HT1080 (cell line): ENCODE results near the gene RBPJL. TPM values are rescaled to one million over a fixed set of nuclear protein-coding genes. Genes with fewer than 3 reads are reported as not detected.

Experiments used
- DNase-seq: peaks from one replicate; pipeline ENCODE4 v3.0.0-alpha.2; 2015; ENCODE audit warnings: low read depth
- total RNA-seq: library from RNA; depleted of rRNA; stranded (reverse); fragments of >200 nt; shearing (Covaris generic); gene quantifications from 2 replicates; pipeline ENCODE4 v1.2.3, GENCODE V29; 2014

The RBPJL gene
- total RNA-seq, 1 experiment from 2014 or later, result not detected

DNA sequence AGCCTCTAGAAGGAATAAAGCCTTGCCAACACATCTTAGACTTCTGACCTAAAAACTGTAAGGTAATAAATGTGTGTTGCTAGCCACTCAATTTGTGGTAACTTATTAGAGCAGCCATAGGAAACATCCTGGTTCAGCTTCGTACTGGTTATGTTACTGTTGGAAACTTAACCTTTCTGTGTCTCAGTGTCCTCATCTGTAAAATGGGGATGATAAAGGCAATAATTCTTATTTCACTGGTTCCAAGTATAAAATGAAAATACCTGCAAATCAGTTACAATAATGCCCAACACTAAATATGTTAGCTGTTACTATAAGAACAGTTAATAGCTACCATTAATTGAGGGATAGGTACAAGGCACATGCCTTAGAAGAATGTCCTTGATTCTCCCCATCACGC is 14.3 kb upstream of the RBPJL start:
- no peak for DNase-seq

DNA sequence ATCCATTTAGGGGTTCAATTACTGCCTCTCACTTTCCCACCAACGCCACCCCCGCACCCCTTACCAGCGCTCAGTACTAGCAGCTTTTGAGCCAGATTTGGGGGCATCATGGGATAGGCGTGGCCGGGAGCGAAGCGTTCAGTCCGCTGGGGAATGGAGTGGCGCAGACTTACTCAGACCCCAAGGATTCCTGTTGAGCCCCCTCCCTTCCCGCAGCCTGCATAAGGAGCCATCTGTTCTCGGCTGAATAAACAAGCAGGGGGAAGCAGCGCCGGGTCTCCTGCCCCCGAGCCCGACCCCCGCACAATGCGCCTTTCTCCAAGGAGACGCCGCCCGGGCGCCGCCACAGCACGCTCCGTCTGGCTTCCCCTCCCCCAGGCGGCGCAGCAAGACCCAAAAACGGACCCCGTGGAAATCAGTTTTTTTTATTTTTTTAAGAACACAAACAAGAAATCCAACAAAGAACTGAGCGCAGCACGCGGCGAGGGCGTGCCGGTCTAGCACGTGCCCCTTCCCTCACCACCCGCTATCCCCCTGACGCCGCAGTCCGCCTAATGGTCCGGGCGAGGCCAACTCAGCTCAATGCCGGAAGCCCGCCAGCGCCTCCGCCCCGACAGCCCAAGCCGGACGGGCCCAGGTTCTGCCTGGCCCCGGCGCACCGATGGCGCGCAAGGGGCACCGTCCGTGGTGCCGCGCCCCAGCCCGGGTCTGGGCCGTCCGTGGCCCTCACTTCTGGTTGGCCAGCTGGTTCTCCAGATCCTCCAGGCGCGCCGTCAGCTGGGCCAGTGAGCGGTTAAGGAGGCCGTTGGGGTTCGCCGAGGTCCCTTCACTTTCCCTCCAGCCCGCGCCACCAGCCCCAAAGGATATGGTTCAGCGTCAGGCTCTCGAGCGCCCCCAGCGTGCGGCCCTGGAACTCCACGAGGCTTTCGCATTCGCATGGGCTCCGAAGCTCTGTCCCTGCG is 13.3 kb upstream of the RBPJL start:
- DNase-seq, result no peak

DNA sequence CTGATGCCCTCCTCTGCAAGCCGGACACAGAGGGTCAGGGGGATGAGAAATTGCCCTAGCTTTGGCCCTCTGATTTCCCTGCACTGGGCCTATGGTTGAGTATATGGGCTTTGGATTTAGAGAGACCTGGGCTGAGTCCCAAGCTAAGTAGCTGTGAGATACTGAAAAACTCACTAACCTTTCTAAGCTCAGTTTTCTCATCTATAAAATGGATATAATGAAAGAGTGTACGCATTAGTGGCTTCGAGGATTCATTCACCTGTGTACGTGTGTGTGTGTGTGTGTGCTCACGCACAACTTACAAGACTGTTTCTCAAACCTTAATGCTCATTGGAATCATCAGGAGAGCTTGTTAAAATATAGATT is 12.7 kb upstream of the RBPJL start:
- no peak for DNase-seq

DNA sequence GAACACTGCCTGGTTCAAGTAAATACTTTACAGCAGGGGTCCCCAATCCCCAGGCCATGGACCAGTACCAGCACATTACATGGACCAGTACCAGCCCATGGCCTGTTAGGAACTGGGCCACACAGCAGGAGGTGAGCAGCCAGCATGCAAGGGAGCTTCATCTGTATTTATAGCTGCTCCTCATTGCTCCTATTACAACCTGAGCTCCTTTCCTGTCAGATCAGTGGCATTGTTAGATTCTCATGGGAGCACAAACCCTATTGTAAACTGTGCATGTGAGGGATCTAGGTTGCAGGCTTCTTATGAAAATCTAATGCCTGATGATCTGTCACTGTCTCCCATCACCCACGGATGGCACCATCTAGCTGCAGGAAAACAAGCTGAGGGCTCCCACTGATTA is 12.0 kb upstream of the RBPJL start:
- DNase-seq, result no peak

DNA sequence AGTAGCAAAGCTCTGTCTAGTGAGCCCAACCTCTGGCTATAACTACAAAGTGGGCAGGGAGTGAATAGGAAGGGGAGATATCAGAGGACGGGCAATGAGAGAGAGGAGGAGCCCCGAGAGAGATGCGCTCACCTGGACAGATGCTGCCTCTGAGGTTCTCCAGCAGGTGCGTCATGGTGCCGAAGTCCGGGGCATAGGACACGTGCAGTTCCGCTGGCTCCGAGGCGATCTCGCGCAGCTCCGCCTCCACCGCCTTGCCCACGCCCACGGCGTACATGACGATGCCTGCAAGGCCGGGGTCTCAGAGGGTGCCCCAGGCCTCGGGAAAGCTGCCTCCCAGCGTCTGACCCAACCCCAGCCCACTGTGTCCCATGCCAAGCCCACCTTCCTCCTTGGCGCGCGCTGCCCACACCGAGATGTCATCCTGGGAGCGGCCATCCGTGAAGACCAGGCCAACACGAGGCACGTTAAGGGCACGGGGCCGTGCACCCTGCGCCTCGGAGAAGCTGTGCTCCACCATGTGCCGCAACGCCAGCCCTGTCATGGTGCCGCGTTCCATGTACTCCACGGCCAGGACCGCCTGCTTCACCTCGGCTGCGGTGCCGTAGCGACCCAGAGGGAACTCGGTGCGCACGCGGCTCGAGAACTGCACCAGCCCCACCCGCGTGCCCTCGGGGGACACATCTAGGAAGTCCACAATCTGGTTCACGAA is 8.7 kb upstream of the RBPJL start:
- no peak for DNase-seq

DNA sequence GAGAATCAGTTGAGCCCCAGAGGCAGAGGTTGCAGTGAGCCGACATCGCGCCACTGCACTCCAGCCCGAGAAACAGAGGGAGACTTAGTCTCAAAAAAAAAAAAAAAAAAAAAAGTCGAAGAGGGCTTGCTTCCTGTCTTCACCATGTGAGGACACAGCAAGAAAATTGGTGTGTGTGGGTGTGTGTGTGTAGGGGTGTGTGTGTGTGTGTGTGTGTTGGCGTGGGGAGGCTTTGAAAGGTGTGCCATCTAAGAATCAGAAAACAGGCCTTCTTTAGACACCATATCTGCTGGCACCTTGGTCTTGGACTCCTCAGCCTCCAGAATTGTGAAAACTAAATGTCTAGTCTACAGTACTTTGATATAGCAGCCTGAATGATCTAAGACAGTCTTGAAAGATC is 6.9 kb upstream of the RBPJL start:
- DNase-seq, result no peak

DNA sequence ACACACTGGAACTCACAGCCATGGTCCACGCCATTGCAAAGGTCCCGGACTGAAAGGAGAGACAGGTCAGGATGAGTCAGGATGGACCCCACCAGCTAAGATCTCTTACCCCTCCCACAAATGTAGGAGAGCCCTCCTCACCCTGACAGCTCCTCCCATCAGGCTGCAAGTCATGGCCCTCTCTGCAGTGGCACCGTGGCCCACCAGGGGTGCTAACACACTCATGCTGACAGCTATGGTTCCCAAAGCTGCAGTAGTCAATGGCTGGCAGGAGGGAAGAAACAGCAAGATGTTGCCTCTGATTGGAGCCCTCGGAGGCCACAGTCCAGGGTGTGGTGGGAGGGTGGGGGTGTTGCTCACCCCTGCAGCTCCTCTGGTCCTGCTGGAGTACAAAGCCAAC is 5.7 kb upstream of the RBPJL start:
- peak; percentile 65 for DNase-seq

DNA sequence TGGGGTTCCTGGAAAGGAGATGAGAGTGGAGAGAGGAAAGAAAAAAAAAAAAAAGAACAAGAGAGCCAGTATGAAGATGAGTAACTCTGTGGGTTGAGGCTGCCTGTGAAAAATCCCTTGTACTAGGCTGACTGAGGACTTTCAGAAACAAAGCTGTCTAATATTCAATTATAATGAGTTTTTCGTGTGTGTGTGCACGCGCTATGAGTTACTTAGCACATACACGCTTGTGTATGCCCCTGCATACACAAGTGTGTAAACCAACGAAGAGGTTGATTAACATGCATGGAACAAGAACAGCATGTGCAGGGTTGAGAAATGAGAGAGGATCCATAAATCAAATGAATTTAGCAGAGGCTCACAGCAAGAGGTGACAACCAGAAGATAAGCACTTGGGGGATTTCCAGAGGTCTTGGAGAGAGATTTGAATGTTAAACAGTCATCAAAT is 4.8 kb upstream of the RBPJL start:
- no peak for DNase-seq

DNA sequence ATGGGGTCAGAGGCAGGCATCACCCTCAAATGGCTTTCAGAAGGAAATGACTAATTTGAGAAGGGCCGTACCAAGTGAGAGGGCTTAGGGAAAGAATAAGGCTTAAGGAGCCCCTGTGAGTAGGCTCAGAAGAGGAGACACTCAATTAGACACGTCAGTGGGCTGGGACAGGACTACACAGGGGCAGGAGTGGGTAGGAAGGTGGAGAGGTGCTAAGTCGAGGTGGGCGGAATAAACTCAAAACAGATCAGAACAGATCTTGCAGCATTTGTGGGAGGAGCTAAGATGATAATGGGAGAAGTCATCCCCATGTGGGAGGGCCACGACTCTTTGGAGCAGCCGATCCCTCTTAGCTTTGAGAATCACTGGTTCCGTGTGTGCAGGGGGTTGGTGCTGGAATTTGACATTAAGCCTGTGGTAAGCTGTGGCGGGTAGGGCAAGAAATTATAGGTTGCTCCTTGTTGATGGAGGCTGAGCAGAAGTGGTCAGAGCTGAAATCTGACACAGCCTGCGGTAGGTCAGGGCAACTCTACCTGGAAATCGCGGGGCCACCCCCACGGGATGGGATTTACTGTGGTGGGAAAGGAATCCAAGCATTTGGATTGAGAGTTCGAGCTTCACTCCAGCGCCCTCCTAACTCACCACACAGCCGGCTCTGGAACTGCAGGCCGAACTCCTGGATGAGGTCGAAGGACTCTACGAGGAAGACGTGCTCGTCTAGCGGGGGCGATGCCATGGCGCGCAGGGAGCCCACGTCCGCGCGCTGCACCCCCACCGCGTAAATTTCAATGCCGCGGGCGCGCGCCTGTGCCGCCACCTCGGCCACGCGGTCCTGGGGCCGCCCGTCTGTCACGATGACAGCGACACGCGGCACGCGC is 2.8 kb upstream of the RBPJL start:
- DNase-seq, result peak; percentile 64

DNA sequence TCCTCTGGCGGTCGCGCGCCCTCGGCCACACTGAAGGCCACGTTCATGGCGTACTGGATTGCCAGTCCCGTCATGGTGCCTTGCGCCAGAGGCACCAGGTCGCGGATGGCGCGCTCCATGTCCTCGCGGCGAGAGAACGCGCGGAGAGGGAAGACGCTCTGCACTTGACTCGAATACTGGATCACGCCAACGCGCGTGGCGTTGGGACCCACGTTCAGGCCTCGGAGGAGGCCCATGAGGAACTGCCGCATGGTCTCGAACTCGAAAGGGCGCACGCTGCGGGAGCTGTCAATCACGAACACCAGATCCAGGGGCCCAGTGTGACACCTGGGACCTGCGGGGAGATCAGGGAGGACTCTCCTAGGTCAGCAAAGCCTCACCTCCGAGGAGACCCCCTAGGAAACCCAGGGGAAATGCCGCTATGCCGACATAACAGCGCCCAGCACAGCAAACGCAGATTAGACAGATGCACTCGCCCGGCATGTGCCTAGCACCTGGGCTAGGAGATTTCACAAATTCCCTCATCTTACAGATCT is 2.1 kb upstream of the RBPJL start:
- DNase-seq, result no peak

DNA sequence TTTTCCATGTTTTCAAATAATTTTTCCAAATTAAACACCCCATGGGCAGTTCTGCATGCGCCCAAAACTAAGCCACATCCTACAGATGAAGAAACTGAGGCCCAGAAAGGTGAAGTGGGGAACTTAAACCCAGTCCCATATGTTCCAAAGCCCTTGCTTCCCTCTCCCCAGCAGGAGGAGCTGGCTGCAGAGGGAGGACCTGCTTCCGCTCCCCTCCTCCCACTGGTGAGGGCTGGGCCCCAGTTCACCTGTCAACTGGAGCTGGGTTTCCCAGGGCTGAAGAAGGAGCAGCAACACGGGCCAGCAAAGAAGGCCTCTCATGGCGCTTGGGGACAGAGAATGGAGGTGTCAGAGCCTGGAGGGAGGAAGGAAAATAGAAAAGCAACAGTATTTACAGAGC is 1.4 kb upstream of the RBPJL start:
- no peak for DNase-seq

DNA sequence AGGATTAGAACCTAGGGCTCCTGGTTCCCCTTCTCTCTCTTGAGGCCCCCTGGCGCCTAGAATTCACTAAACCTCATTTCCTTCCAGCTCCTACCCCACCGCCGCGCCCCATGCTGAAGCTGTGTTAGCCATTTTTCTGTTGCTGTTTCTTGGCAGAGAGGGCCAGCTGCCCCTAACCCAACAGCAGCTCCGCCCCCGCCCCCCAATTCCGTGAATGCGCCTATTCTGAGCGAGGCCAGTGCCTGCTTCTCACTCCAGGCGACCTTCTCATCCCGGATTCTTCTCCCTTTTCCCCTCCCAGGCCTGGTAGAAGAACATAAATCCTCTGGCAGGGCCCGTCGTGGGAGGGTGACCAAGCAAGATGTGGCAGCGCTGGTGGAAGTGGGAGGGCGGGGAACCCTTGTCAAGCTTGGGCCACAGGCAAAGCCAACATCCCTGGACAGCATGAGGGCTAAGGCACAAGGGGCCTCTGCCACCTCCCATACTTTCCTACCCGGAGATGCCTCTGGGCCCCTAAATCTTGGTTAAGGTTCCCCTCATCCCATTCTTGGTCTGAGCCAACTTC is 518 bp downstream of the RBPJL start:
- DNase-seq, result no peak

DNA sequence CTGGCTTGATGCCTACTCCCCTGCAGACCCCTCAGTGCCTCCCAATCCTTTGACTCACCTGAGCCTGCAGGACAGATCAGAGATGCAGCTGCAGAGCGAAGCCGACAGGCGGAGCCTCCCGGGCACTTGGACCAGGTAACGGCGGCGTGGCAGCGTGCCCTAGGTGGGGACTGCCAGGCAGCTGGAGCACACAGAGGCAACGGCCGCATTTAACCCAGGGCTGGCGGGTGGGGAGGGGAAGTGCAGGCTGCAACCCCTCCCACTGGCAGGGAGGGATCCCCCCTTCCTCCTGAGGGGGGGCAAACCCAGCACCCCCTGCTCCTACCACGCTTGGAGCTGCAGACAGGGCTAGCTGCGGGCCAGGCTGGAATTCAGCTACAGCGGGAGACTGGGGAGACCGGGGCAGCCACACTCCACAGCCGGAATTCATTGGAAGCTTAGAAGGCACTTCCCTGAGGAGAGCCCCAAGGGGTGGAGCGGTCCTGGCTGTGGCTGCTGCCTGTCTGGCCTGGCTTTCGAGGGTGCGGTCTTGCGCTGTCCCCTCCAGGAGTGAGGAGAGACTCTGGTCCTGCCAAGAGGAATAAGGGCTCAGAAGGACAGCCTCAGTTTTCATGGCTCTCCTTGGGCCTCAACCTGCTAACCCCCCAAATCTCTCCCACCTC is 1.6 kb downstream of the RBPJL start, which contains the start of gene MATN4:
Gene MATN4 (minus strand): TSS at position 183 of the 662 bp plus-strand sequence. CDS start 2,717 bp downstream, outside the sequence.
- DNase-seq, result no peak

DNA sequence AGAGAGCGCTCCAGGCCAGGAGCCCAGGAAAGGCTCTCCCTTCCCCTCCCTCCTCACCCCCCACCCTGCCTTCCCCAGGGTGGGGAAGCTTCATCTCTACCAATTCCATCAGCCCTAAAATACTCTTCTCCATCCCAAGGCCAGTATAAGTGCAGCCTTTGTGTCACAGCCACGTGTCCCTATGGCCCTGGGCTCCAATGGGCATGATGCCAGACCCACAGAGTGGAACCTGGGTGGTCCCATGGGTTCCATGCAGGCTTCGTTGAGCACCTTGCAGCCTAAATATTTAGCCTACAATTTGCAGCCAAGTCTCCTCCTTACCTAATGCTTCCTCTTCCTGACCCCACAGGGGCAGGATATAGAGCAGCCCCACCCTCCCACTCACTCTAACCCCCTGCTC is 2.4 kb downstream of the RBPJL start:
- no peak for DNase-seq

DNA sequence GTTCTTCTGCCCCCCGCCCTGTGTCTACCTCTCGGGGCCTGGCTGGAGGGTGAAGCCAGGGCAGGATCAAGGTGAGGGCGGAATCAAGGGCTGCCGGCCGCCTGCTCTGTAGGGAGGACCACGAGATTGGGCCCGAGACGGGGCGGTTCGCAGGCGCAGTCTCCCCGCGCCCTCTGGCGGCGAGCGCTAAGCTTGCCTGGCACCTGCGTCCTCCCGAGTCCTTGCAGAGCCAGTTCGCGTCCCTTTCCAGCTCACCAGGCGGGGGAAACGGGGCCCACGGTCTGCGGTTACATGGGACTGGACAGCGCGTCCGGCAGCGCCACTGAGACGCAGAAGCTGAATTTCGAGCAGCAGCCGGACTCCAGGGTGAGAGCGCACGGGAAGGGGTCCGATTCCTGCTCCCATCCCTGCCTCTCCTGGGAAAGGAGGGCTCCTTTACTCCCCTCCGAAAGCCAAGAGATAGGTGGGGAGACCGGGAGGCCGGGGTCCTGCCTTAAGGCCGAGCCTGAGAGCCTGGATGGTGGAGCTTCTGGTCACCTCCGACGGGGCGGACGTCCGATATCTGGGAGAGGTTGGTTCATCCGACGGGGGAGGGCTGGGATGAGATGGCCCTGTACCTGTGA is 5.1 kb downstream of the RBPJL start:
- DNase-seq, result no peak

DNA sequence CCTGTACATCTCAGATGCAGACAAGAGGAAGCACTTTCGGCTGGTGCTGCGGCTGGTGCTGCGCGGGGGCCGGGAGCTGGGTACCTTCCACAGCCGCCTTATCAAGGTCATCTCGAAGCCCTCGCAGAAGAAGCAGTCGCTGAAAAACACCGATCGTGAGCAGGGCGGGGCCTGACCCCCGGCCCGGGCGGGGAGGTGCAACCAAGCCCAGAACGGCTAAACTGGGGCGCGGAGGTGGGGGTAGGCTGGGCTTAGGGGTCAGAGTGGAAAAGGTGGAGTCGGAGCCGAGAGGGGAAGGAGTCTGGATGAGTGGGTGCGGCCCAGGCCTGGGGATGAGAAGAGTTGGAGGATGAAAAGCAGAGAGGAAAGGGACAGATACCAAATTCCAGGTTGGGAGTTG is 5.6 kb downstream of the RBPJL start:
- DNase-seq, result no peak

DNA sequence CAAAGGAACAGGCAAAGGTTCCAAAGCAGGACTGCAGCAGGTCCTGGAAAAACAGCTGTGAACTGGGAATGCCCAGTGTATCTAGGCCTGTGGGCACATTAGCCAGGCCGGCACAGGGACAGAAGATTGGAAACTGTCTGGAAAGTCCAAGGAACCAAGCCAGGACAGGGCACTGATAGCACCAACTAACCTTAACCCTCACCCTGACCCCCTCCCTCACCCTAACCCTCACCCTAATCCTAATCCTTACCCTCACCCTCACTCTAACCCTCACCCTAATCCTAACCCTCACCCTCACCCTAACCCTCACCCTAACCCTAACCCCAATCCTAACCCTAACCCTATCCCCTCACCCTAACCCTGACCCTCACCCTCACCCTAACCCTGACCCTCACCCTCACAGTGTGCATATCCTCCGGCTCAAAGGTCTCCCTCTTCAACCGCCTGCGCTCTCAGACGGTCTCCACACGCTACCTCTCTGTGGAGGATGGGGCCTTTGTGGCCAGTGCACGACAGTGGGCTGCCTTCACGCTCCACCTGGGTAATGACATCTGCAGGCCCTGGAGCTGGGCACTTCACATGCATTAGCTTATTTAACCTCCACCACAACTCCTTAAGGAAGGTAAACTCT is 6.5 kb downstream of the RBPJL start:
- no peak for DNase-seq

DNA sequence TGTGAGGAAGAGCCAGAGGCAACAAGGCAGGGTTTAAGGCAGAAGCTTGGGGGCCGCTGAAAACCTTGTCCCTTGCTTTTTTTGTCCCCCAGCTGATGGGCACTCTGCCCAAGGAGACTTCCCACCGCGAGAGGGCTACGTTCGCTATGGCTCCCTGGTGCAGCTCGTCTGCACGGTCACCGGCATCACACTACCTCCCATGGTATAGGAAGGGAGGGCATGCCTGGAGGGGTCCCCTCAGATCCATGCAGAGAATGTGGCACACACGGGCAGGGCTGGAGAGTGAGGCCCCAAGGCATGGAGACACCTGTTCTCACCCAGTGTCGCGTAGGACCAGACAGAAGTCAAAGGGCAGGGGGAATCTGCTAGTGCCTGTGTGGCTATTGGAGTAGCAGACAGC is 7.3 kb downstream of the RBPJL start:
- no peak for DNase-seq

DNA sequence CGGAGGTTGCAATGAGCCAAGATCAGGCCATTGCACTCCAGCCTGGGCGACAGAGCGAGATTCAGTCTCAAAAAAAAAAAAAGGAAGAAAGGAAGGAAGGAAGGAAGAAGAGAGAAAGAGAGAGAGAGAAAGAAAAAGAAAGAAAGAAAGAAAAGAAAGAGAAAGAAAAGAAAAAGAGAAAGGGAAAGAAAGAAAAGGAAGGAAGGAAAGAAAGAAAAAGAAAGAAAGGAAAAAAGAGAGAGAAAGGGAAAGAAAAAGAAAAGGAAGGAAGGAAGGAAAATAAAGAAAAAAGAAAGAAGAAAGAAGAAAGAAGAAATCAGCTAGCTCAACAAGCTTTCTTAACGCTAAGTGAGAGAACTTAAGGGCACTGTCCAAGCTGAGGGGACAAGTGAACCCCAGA is 9.0 kb downstream of the RBPJL start:
- DNase-seq, result no peak
